ENCODE measurements around the gene TTC21A.

DNA sequence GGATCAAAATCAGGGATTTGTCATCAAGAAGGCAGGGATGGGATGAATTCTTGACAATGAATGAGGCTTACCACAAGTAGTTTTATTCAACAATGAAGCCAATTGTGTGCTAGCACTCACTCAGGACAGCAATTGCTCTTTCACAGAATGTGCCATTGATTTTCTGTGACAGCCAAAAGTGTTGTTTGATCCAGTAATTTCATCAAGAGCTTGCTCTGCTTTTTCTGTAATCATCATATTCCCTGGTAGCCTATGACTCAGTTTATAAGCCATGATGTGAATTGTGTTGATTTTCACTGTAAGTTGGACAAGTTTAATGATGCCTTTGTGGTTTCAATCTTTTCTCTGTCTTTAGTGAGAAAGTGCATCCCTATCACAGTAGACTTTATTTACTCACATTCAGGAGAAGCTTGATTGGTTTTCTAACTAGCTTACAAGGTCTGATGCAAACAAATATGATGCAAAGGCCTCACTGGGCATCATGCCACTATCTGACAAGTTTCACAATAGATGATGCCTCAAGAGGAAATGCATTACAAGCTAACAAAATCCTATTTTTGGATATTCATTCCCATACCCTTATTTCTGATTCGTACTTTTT, 59.6 kb downstream of the TTC21A start:
- TF ChIP-seq EZH2 (IDR thresholded peaks at IDR 0.05; ENCODE audit: low read length, unreplicated experiment) = no peak
- TF ChIP-seq, protein P1, sequence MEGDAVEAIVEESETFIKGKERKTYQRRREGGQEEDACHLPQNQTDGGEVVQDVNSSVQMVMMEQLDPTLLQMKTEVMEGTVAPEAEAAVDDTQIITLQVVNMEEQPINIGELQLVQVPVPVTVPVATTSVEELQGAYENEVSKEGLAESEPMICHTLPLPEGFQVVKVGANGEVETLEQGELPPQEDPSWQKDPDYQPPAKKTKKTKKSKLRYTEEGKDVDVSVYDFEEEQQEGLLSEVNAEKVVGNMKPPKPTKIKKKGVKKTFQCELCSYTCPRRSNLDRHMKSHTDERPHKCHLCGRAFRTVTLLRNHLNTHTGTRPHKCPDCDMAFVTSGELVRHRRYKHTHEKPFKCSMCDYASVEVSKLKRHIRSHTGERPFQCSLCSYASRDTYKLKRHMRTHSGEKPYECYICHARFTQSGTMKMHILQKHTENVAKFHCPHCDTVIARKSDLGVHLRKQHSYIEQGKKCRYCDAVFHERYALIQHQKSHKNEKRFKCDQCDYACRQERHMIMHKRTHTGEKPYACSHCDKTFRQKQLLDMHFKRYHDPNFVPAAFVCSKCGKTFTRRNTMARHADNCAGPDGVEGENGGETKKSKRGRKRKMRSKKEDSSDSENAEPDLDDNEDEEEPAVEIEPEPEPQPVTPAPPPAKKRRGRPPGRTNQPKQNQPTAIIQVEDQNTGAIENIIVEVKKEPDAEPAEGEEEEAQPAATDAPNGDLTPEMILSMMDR (conservative IDR thresholded peaks at IDR 0.05; ENCODE audit: low read depth, low read length) = no peak
